Lung (tissue), 12 donors: ENCODE measurements around the gene SREK1IP1. TPM values are rescaled to one million over a fixed set of nuclear protein-coding genes. Genes with fewer than 3 reads are reported as not detected.

Source experiments
- ATAC-seq: fragments of 200-7000 bp; cut with Tn5 transposase; one replicate; pipeline ENCODE4 v1.9.1; 2020; ENCODE audit warnings: moderate number of reproducible peaks; ENCODE audit not compliant: insufficient read depth, low FRiP score
- DNase-seq, 3 donors: peaks; one replicate each; pipeline ENCODE4 v3.0.0-alpha.2; 2013 to 2017
- H3K27ac ChIP-seq, 2 donors: one replicate each; pipeline ENCODE4 v1.5.1; 2013; ENCODE audit warnings: mild to moderate bottlenecking in 2 of 2, moderate library complexity in 2 of 2, control low read depth in 1 of 2, inconsistent platforms in 1 of 2, low read depth in 1 of 2, low read length in 1 of 2
- H3K27me3 ChIP-seq, 3 donors: one replicate each; pipeline ENCODE4 v1.5.1; 2013; ENCODE audit warnings: low read length in 2 of 3; ENCODE audit not compliant: control insufficient read depth in 3 of 3, insufficient read depth in 3 of 3
- H3K36me3 ChIP-seq, 4 donors: one replicate each; pipeline ENCODE4 v1.5.1; 2013; ENCODE audit warnings: low read length in 4 of 4, mild to moderate bottlenecking in 1 of 4, moderate library complexity in 1 of 4; ENCODE audit not compliant: control insufficient read depth in 4 of 4, insufficient read depth in 4 of 4
- H3K4me1 ChIP-seq, 5 donors: one replicate each; pipeline ENCODE4 v1.5.1; 2013; ENCODE audit warnings: low read length in 5 of 5, mild to moderate bottlenecking in 2 of 5, moderate library complexity in 1 of 5; ENCODE audit not compliant: control insufficient read depth in 5 of 5, insufficient read depth in 5 of 5
- H3K4me3 ChIP-seq: one replicate; pipeline ENCODE4 v1.5.1; 2013; ENCODE audit warnings: mild to moderate bottlenecking, control low read depth, moderate library complexity
- H3K9ac ChIP-seq, 2 donors: one replicate each; pipeline ENCODE4 v1.5.1; 2013; ENCODE audit warnings: low read length in 2 of 2, control low read depth in 1 of 2; ENCODE audit not compliant: insufficient read depth in 1 of 2
- H3K9me3 ChIP-seq, 4 donors: one replicate each; pipeline ENCODE4 v1.5.1; 2013; ENCODE audit warnings: low read length in 3 of 4, mild to moderate bottlenecking in 1 of 4, moderate library complexity in 1 of 4; ENCODE audit not compliant: control insufficient read depth in 4 of 4, insufficient read depth in 3 of 4
- CTCF ChIP-seq: IDR thresholded peaks from 2 replicates; pipeline ENCODE4 v1.5.1; 2012; ENCODE audit warnings: mild to moderate bottlenecking; ENCODE audit errors: control extremely low read depth, extremely low read depth
- WGBS, 2 donors: extraction: QIAGEN DNeasy Blood & Tissue Kit; methylation state at CpG; one replicate each; pipeline ENCODE4 v1.1.7; 2013; 5-methylcytosine and 5-hydroxymethylcytosine counted together
- polyA plus RNA-seq, 2 donors: library from polyadenylated mRNA; stranded (reverse); fragments of 200-250 nt; gene quantifications; one replicate each; pipeline ENCODE4 v1.2.1, GENCODE V29; 2013
- total RNA-seq, 2 donors: library from RNA; depleted of rRNA in 1 of 2; stranded (reverse); fragments of >200 nt in 1 of 2; gene quantifications; one replicate each; pipeline ENCODE4 v1.2.1, GENCODE V29; 2014 to 2021
- donor health status: control.
- donor health status: control.
- donor health status: Bipolar disorder and iron deficiency.
- donor health status: healthy.
- donor health status: DM: yes; HTN: yes; CAD: no.

The SREK1IP1 gene
- total and polyA plus RNA-seq, 4 donors = 10.8 to 17.0 (median 16.2) TPM

- Histone ChIP-seq H3K36me3 (peaks cover 0 to 9% (median under 1%) of the 10 kb centered on the region in 4 donors), H3K27me3 (no peaks in the 10 kb centered on the region), H3K27ac (no peak overlapping the region), H3K9me3 (no peaks in the 10 kb centered on the region), H3K9ac (no peak overlapping the region), H3K4me1 (no peaks in the 10 kb centered on the region), H3K4me3 (no peak overlapping the region)
- DNase-seq = peak; percentile 80 to 94 (median 91)
- ATAC-seq = no peak
- TF ChIP-seq CTCF = peak; percentile 78
- 5 to 9% methylated on average over 3 of the region's 3 CpGs for WGBS, 2 donors
These were observed 16.0 kb upstream of the SREK1IP1 start for GRCh38 chr5:64784451-64785025.

GRCh38 chr5:64775291-64775690 is 6.8 kb upstream of the SREK1IP1 start:
- no peak for DNase-seq
- TF ChIP-seq CTCF = no peak
- WGBS, 2 donors = 26 to 65% methylated on average over 1 of the region's 1 CpG
- H3K27me3 ChIP-seq = no peaks in the 10 kb centered on the region
- no peak overlapping the region for H3K9ac ChIP-seq
- no peaks in the 10 kb centered on the region for H3K9me3 ChIP-seq
- peaks cover 0 to 2% (median under 1%) of the 10 kb centered on the region in 5 donors for H3K4me1 ChIP-seq
- H3K36me3 ChIP-seq = peaks cover 0 to 5% (median 1%) of the 10 kb centered on the region in 4 donors
- ATAC-seq = no peak
- H3K4me3 ChIP-seq = no peak overlapping the region
- no peak overlapping the region for H3K27ac ChIP-seq

- Histone ChIP-seq H3K4me3 (no peak overlapping the region), H3K36me3 (peaks cover 0 to 5% (median 1%) of the 10 kb centered on the region in 4 donors), H3K4me1 (peaks cover 0 to 12% (median 9%) of the 10 kb centered on the region in 5 donors), H3K9me3 (no peaks in the 10 kb centered on the region), H3K27me3 (no peaks in the 10 kb centered on the region), H3K9ac (no peak overlapping the region), H3K27ac (no peak overlapping the region)
- no peak for DNase-seq
- ATAC-seq = no peak
- TF ChIP-seq CTCF = no peak
- WGBS, 2 donors = 45 to 55% methylated on average over 1 of the region's 1 CpG
These were observed 5.0 kb upstream of the SREK1IP1 start for GRCh38 chr5:64773533-64773932.

GRCh38 chr5:64771736-64772135 is 3.2 kb upstream of the SREK1IP1 start:
- WGBS, 2 donors = 85 to 93% methylated on average over 4 of the region's 4 CpGs
- H3K4me3 ChIP-seq = no peak overlapping the region
- no peaks in the 10 kb centered on the region for H3K9me3 ChIP-seq
- TF ChIP-seq CTCF = no peak
- ATAC-seq = no peak
- no peak overlapping the region for H3K27ac ChIP-seq
- peaks cover 0 to 5% (median 1%) of the 10 kb centered on the region in 4 donors for H3K36me3 ChIP-seq
- H3K4me1 ChIP-seq = peaks cover 3 to 22% (median 14%) of the 10 kb centered on the region in 5 donors
- no peaks in the 10 kb centered on the region for H3K27me3 ChIP-seq
- DNase-seq = no peak
- no peak overlapping the region for H3K9ac ChIP-seq
